SK-N-SH (cell line): ENCODE measurements around the gene MBD4. TPM values are rescaled to one million over a fixed set of nuclear protein-coding genes. Genes with fewer than 3 reads are reported as not detected.

Source experiments
- CTCF ChIA-PET: fragments of 300-600, 350-600 bp; formaldehyde crosslinking; extraction: SDS; loops from one replicate; lab custom pipeline; 2021; lab: Yijun Ruan, JAX
- POLR2A ChIA-PET: fragments of 350-600 bp; sonication (Branson Sonifier 250); formaldehyde crosslinking; extraction: SDS; loops from one replicate; lab custom pipeline; 2020; ENCODE audit warnings: antibody characterized with exemption, inconsistent platforms; lab: Yijun Ruan, JAX
- DNase-seq: peaks from one replicate; pipeline ENCODE4 v3.0.0; 2012
- H2AFZ ChIP-seq: fragments of 200-600 bp; sonication (generic); 2 replicates; pipeline ENCODE4 v1.8.1; 2016; ENCODE audit warnings: antibody characterized with exemption, mild to moderate bottlenecking, low read depth
- H3F3A ChIP-seq: fragments of 200-600 bp; sonication (generic); replicated peaks from 2 replicates; pipeline ENCODE3; 2016; ENCODE audit warnings: antibody characterized with exemption, mild to moderate bottlenecking; ENCODE audit not compliant: insufficient read depth
- H3K27ac ChIP-seq, 2 experiments: fragments of 200-500 bp in 1 of 2; fragments of 200-600 bp in 1 of 2; sonication (Bioruptor generic) in 1 of 2; sonication (generic), shearing (Covaris generic) in 1 of 2; 2 replicates each; pipeline versions ENCODE4 v1.5.1 to v1.6.1; 2014 to 2016; ENCODE audit warnings: low read depth in 2 of 2, inconsistent platforms in 1 of 2, low read length in 1 of 2, mild to moderate bottlenecking in 1 of 2, mixed read lengths in 1 of 2
- H3K27me3 ChIP-seq: fragments of 200-600 bp; sonication (generic), shearing (Covaris generic); 2 replicates; pipeline ENCODE4 v1.6.1; 2016; ENCODE audit warnings: mixed run types; ENCODE audit not compliant: insufficient read depth
- H3K36me3 ChIP-seq, 2 experiments: fragments of 200-500 bp in 1 of 2; fragments of 200-600 bp in 1 of 2; sonication (Bioruptor generic) in 1 of 2; sonication (generic) in 1 of 2; replicated peaks in 1 of 2; 2 replicates each; pipeline versions ENCODE3 to v1.5.1; 2014 to 2016; ENCODE audit warnings: low read length in 1 of 2, mild to moderate bottlenecking in 1 of 2; ENCODE audit not compliant: insufficient read depth in 2 of 2, control insufficient read depth in 1 of 2
- H3K4me1 ChIP-seq, 2 experiments: fragments of 200-500 bp in 1 of 2; fragments of 200-600 bp in 1 of 2; sonication (Bioruptor generic) in 1 of 2; sonication (generic), shearing (Covaris generic) in 1 of 2; 2 replicates each; pipeline versions ENCODE4 v1.5.1 to v1.6.1; 2014 to 2016; ENCODE audit warnings: low read depth in 1 of 2, low read length in 1 of 2, mixed run types in 1 of 2; ENCODE audit not compliant: insufficient read depth in 2 of 2, control insufficient read depth in 1 of 2
- H3K4me2 ChIP-seq: fragments of 200-600 bp; sonication (generic), shearing (Covaris generic); 2 replicates; pipeline ENCODE4 v1.6.1; 2017; ENCODE audit warnings: mixed run types
- H3K4me3 ChIP-seq, 2 experiments: fragments of 200-500 bp in 1 of 2; fragments of 200-600 bp in 1 of 2; sonication (Bioruptor generic) in 1 of 2; sonication (generic), shearing (Covaris generic) in 1 of 2; 2 replicates each; pipeline versions ENCODE4 v1.5.1 to v1.8.1; 2014 to 2016; ENCODE audit warnings: low read depth in 2 of 2, inconsistent platforms in 1 of 2, low read length in 1 of 2, mild to moderate bottlenecking in 1 of 2, mixed read lengths in 1 of 2, moderate library complexity in 1 of 2
- H3K79me2 ChIP-seq: fragments of 200-600 bp; sonication (generic); 2 replicates; pipeline ENCODE4 v1.8.1; 2017; ENCODE audit warnings: mild to moderate bottlenecking; ENCODE audit not compliant: insufficient read depth
- H3K9ac ChIP-seq: fragments of 200-600 bp; sonication (generic); 2 replicates; pipeline ENCODE4 v1.6.1; 2017; ENCODE audit warnings: mixed run types
- H3K9me2 ChIP-seq: fragments of 200-600 bp; sonication (generic); 2 replicates; pipeline ENCODE4 v1.6.1; 2017; ENCODE audit warnings: mixed run types
- H3K9me3 ChIP-seq: fragments of 200-600 bp; sonication (generic); 2 replicates; pipeline ENCODE4 v1.6.1; 2017; ENCODE audit warnings: mixed run types, mild to moderate bottlenecking, moderate library complexity
- H4K20me1 ChIP-seq: fragments of 200-600 bp; sonication (generic); 2 replicates; pipeline ENCODE4 v1.6.1; 2017; ENCODE audit warnings: mild to moderate bottlenecking, mixed run types; ENCODE audit not compliant: insufficient read depth
- CHD2 ChIP-seq: fragments of 150-350 bp; IDR thresholded peaks from 2 replicates; pipeline ENCODE4 v1.6.1; 2018; ENCODE audit warnings: low read length; ENCODE audit not compliant: partially characterized antibody
- EZH2phosphoT487 ChIP-seq: fragments of 200-600 bp; sonication (generic); IDR thresholded peaks from 2 replicates; pipeline ENCODE4 v1.6.1; 2017; ENCODE audit warnings: low read depth, mixed run types, mild to moderate bottlenecking, antibody characterized with exemption, moderate library complexity, borderline replicate concordance
- FOXM1 ChIP-seq: IDR thresholded peaks from 2 replicates; pipeline ENCODE4 v1.4.0; 2012; ENCODE audit warnings: low read depth, mild to moderate bottlenecking
- GABPA ChIP-seq: IDR thresholded peaks from 2 replicates; pipeline ENCODE4 v1.4.0; 2012; ENCODE audit warnings: low read depth, mild to moderate bottlenecking
- GATA2 ChIP-seq: sonication (generic); formaldehyde crosslinking; IDR thresholded peaks from 2 replicates; pipeline ENCODE4 v1.5.0; 2020; ENCODE audit warnings: mild to moderate bottlenecking, missing genetic modification reagents
- IRF3 ChIP-seq: fragments of 150-350 bp; IDR thresholded peaks from 2 replicates; pipeline ENCODE4 v1.6.1; 2016; ENCODE audit warnings: mild to moderate bottlenecking, low read depth, low read length
- JUND ChIP-seq: IDR thresholded peaks from 2 replicates; pipeline ENCODE4 v1.4.0; 2012
- MXI1 ChIP-seq: IDR thresholded peaks from 2 replicates; pipeline ENCODE4 v1.6.1; 2012; ENCODE audit warnings: mild to moderate bottlenecking, low read depth, low read length, improper control_type of control experiment
- RAD21 ChIP-seq: IDR thresholded peaks from 2 replicates; pipeline ENCODE4 v1.6.1; 2012; ENCODE audit warnings: mild to moderate bottlenecking, low read length
- RCOR1 ChIP-seq: fragments of 150-350 bp; IDR thresholded peaks from 2 replicates; pipeline ENCODE4 v1.6.1; 2017; ENCODE audit warnings: antibody characterized with exemption, low read length
- RFX5 ChIP-seq: IDR thresholded peaks from 2 replicates; pipeline ENCODE4 v1.6.1; 2012; ENCODE audit warnings: mild to moderate bottlenecking, improper control_type of control experiment, low read length
- RXRA ChIP-seq: IDR thresholded peaks from 2 replicates; pipeline ENCODE4 v1.4.0; 2012; ENCODE audit warnings: low read depth, mild to moderate bottlenecking, borderline replicate concordance
- SIN3A ChIP-seq: IDR thresholded peaks from 2 replicates; pipeline ENCODE4 v1.6.1; 2012; ENCODE audit warnings: low read depth, mild to moderate bottlenecking, low read length, moderate library complexity, borderline replicate concordance
- TAF1 ChIP-seq: IDR thresholded peaks from 2 replicates; pipeline ENCODE4 v1.6.1; 2012; ENCODE audit warnings: low read depth, mild to moderate bottlenecking, low read length, moderate library complexity, borderline replicate concordance
- TCF12 ChIP-seq: IDR thresholded peaks from 2 replicates; pipeline ENCODE4 v1.4.0; 2012
- USF1 ChIP-seq: IDR thresholded peaks from 2 replicates; pipeline ENCODE4 v1.4.0; 2012; ENCODE audit warnings: low read depth, borderline replicate concordance
- USF2 ChIP-seq: fragments of 150-350 bp; IDR thresholded peaks from 2 replicates; pipeline ENCODE4 v1.6.1; 2017; ENCODE audit warnings: antibody characterized with exemption, low read length, low read depth, borderline replicate concordance
- YY1 ChIP-seq: IDR thresholded peaks from 2 replicates; pipeline ENCODE4 v1.4.0; 2012; ENCODE audit warnings: low read depth, mild to moderate bottlenecking
- WGBS: methylation state at CpG from one replicate; pipeline ENCODE4 v1.1.6; 2017; ENCODE audit warnings: low lambda C conversion rate; 5-methylcytosine and 5-hydroxymethylcytosine counted together
- polyA plus RNA-seq, 3 experiments: library from polyadenylated mRNA; depleted of rRNA; stranded (reverse); fragments of >200 nt; gene quantifications; 2 replicates each; pipeline ENCODE4 v1.2.3, GENCODE V29; 2012
- TF ChIP-seq, protein P1 (sequence below): IDR thresholded peaks from 2 replicates; pipeline ENCODE4 v1.6.1; 2012; ENCODE audit warnings: mild to moderate bottlenecking, low read depth, low read length, moderate library complexity
- TF ChIP-seq, protein P2 (sequence below): IDR thresholded peaks from 2 replicates; pipeline ENCODE4; 2012

Gene MBD4
- polyA plus RNA-seq, 1 of the 3 experiments (the other 2 are of a cell fraction): 11.1 TPM

GRCh38 chr3:129412542-129413198 lies 27.1 kb downstream of the MBD4 start (continued):
- TF ChIP-seq, protein P1, sequence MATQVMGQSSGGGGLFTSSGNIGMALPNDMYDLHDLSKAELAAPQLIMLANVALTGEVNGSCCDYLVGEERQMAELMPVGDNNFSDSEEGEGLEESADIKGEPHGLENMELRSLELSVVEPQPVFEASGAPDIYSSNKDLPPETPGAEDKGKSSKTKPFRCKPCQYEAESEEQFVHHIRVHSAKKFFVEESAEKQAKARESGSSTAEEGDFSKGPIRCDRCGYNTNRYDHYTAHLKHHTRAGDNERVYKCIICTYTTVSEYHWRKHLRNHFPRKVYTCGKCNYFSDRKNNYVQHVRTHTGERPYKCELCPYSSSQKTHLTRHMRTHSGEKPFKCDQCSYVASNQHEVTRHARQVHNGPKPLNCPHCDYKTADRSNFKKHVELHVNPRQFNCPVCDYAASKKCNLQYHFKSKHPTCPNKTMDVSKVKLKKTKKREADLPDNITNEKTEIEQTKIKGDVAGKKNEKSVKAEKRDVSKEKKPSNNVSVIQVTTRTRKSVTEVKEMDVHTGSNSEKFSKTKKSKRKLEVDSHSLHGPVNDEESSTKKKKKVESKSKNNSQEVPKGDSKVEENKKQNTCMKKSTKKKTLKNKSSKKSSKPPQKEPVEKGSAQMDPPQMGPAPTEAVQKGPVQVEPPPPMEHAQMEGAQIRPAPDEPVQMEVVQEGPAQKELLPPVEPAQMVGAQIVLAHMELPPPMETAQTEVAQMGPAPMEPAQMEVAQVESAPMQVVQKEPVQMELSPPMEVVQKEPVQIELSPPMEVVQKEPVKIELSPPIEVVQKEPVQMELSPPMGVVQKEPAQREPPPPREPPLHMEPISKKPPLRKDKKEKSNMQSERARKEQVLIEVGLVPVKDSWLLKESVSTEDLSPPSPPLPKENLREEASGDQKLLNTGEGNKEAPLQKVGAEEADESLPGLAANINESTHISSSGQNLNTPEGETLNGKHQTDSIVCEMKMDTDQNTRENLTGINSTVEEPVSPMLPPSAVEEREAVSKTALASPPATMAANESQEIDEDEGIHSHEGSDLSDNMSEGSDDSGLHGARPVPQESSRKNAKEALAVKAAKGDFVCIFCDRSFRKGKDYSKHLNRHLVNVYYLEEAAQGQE: no peak
- TF ChIP-seq RAD21: no peak
- no peak for TF ChIP-seq JUND
- no peak for TF ChIP-seq MXI1
- no peak for TF ChIP-seq GABPA

DNA sequence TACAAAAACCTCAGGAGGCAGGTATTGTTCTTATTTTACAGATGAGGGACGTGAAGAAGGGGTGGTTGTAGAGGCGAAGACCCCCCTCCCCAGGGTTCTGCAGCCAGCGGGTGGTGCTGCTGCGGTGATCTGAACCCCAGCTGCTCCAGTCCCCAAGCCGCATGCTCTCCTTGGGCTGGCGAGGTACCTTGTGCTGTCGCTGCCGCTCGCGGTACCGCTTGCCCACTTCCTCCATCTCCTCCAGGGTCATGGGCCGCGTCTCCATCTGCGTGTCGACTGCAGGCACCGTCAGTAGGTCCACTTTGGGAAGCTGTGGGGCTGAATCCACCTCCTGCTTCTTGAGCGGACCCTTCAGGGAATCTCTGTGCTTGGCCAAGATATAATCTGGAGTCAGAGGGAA lies 28.8 kb downstream of the MBD4 start:
- no peaks in the 10 kb centered on the region for H3K79me2 ChIP-seq
- no peaks in the 10 kb centered on the region for H4K20me1 ChIP-seq
- H3K4me3 ChIP-seq: no peak overlapping the region
- H3F3A ChIP-seq: peaks cover 7% of the 10 kb centered on the region
- 94% methylated on average over 14 of the region's 17 CpGs for WGBS
- no peaks in the 10 kb centered on the region for H3K9me3 ChIP-seq
- no peaks in the 10 kb centered on the region for H3K36me3 ChIP-seq
- H3K9ac ChIP-seq: no peak overlapping the region
- peaks cover 0 to 2% of the 10 kb centered on the region in 2 experiments; a peak in 1 of 4 replicates for H3K4me1 ChIP-seq
- H2AFZ ChIP-seq: no peak overlapping the region
- H3K9me2 ChIP-seq: no peaks in the 10 kb centered on the region
- ChIA-PET CTCF (interaction anchor here (1.2 to 1.3 kb wide), 2 partner anchors 12 to 17 kb away, joined by 3 read pairs; no protein-coding TSS in a partner anchor), POLR2A (no interaction called here)
- no peak for DNase-seq
- no peaks in the 10 kb centered on the region for H3K27me3 ChIP-seq
- H3K27ac ChIP-seq: no peak overlapping the region
- no peak overlapping the region for H3K4me2 ChIP-seq
- TF ChIP-seq TCF12 (no peak), EZH2phosphoT487 (no peak), YY1 (no peak), RCOR1 (no peak), TAF1 (no peak), FOXM1 (no peak), IRF3 (no peak), SIN3A (no peak), CHD2 (no peak), USF1 (no peak), USF2 (no peak), GATA2 (CRISPR knock-in tag) (no peak), RFX5 (no peak), RXRA (no peak)
- TF ChIP-seq, protein P1: no peak
- TF ChIP-seq, protein P2, sequence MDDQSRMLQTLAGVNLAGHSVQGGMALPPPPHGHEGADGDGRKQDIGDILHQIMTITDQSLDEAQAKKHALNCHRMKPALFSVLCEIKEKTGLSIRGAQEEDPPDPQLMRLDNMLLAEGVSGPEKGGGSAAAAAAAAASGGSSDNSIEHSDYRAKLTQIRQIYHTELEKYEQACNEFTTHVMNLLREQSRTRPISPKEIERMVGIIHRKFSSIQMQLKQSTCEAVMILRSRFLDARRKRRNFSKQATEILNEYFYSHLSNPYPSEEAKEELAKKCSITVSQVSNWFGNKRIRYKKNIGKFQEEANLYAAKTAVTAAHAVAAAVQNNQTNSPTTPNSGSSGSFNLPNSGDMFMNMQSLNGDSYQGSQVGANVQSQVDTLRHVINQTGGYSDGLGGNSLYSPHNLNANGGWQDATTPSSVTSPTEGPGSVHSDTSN: no peak
